Stimulated activated CD4-positive, alpha-beta T cell treated with anti-CD3 and anti-CD28 coated beads, Interleukin-1b, Interleukin-23, amount 100 ng/mL, for 24 hours (primary cell): ENCODE data around the gene NHSL1.

Experiments
- DNase-seq, 4 experiments: peaks; one replicate each; pipeline ENCODE4 v3.0.0-alpha.2; 2020; ENCODE audit warnings: low read depth in 4 of 4, low spot score in 1 of 4

Gene NHSL1, protein sequence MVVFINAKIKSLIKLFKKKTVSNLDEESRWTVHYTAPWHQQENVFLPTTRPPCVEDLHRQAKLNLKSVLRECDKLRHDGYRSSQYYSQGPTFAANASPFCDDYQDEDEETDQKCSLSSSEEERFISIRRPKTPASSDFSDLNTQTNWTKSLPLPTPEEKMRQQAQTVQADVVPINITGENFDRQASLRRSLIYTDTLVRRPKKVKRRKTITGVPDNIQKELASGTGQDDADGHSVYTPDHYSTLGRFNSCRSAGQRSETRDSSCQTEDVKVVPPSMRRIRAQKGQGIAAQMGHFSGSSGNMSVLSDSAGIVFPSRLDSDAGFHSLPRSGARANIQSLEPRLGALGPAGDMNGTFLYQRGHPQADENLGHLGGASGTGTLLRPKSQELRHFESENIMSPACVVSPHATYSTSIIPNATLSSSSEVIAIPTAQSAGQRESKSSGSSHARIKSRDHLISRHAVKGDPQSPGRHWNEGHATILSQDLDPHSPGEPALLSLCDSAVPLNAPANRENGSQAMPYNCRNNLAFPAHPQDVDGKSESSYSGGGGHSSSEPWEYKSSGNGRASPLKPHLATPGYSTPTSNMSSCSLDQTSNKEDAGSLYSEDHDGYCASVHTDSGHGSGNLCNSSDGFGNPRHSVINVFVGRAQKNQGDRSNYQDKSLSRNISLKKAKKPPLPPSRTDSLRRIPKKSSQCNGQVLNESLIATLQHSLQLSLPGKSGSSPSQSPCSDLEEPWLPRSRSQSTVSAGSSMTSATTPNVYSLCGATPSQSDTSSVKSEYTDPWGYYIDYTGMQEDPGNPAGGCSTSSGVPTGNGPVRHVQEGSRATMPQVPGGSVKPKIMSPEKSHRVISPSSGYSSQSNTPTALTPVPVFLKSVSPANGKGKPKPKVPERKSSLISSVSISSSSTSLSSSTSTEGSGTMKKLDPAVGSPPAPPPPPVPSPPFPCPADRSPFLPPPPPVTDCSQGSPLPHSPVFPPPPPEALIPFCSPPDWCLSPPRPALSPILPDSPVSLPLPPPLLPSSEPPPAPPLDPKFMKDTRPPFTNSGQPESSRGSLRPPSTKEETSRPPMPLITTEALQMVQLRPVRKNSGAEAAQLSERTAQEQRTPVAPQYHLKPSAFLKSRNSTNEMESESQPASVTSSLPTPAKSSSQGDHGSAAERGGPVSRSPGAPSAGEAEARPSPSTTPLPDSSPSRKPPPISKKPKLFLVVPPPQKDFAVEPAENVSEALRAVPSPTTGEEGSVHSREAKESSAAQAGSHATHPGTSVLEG (N-terminal part only)

GRCh38 chr6:138499303-138500018 lies at the start of gene NHSL1:
Gene NHSL1 (minus strand): TSS chr6:138499494. CDS start chr6:138499290, 204 bp downstream.
- no peak for DNase-seq

GRCh38 chr6:138546733-138547185 lies 47.5 kb upstream of the NHSL1 start:
- DNase-seq = no peak

- no peak for DNase-seq
These were observed 46.3 kb upstream of the NHSL1 start for GRCh38 chr6:138545621-138545980.

- no peak for DNase-seq
These were observed 45.2 kb upstream of the NHSL1 start for GRCh38 chr6:138544501-138544900.

- no peak for DNase-seq
These were observed 44.4 kb upstream of the NHSL1 start for GRCh38 chr6:138543657-138544056.

- no peak for DNase-seq
These were observed 42.7 kb upstream of the NHSL1 start for GRCh38 chr6:138541823-138542481.

DNA sequence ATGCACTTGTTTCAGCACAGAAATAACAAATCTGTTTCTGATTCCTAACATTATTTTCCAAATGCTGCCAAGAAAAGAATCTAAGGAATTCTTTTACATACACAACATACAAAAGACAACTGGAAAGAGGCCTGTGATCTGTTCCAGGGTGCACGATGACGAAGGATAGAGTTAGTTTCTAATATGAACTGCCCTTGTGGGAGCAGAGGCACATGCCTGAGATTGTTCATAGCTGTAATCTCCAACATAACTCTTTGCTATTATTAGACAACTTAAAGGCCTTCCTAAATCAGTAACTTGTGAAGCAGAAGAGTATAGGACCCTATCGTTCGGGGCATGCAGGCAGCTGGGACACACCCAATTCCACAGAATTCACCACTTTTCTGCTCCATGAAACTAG lies 41.2 kb upstream of the NHSL1 start:
- no peak for DNase-seq

- no peak for DNase-seq
These were observed 40.6 kb upstream of the NHSL1 start for GRCh38 chr6:138539876-138540275.

DNA sequence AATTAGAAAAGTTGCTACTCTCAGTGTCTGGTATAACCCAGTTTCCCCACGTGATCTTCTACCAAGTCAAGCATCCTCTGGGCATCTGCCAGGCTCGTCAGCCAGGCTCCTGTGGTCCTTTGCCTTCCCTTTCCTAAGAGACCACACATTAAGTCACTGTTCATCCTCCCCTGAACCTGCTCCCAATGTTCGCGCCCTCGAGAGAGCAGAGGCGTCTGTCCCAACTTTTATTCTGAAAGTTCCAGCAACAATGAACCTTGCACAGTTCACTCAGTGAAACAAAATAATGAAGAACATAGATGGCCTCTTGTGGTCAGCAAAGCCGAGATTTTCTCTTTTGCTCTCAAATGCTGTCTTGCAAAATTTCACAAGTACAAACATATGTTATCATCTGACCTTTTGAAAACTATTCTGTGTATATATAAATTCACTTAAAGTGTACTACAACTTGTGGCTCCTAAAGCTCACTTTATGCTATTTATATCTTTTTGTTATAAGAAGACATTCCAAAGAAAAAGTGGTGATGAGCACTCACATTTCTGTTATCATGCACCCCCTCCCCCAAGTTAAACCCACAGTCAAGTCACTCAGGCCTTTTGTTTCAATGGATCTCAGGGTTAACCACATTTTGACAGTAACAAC lies 39.2 kb upstream of the NHSL1 start:
- no peak for DNase-seq

GRCh38 chr6:138537106-138537505 lies 37.8 kb upstream of the NHSL1 start:
- no peak for DNase-seq

DNA sequence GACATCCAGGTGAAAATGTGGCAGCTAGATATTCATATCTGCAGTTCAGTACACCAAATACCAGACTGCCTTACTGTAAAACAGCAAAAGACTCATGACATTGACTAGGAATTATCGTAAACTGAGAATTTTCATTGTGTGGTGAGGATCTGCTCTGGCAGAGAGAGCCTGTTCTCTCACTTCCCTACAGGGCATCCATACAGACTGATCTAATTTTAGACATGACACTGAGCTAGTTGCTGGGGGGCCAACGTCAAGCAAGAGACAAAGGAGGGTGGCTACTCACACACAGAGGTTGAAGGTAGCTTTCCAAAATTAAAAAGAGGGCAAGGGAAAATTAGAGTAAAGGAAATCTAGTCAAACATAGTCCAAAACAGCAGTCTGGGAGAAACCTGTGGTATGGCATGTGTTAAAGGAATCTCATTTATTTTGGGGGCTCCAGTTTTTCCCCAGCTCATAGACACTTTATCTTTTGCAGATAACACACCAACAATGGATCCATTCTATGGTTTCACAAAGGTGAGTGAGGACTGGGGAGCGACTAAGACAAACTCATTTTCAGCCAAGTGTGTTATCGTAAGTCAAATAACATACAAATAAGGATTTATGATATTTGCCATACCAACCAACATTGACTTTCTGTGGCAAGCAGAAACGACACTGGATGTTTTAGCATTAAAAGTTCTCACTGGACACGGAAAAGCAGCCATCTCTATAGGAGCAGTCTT lies 36.6 kb upstream of the NHSL1 start:
- no peak for DNase-seq

- DNase-seq = no peak
These were observed 34.4 kb upstream of the NHSL1 start for GRCh38 chr6:138533667-138534066.

DNA sequence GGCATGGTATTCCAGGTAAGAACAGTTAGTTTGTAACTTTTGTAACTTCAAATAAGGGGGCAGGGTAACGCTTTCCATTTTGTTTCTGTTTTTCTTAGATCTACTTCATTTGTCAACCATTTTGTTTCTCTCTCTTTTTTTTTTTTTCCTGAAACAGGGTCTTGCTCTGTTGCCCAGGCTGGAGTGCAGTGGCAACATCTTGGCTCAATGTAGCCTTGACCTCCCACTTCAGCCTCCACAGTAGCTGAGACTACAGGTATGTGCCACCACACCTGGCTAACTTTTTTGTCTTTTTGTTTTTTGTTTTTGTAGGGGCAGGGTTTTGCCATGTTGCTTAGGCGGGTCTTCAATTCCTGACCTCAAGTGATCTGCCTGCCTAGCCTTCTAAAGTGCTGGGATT lies 32.1 kb upstream of the NHSL1 start:
- no peak for DNase-seq

DNA sequence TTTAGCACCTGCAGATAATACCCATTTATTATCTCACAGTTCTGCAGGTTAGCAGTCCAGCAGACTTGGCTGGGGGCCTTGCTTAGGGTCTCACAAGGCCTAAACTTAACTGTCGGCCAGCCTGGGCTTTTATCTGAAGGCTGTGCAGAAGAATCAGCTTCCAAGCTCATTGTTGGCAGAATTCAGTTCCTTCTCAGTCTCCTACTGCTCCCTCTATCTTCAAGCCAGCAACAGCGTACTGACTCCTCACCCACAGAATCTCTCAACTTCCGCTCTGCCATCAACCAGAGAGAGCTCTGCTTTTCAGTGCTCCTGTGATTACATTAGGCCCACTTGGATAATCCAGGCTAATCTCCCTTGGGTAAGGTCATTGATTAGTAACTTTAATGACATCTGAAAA lies 30.2 kb upstream of the NHSL1 start:
- DNase-seq = no peak

DNA sequence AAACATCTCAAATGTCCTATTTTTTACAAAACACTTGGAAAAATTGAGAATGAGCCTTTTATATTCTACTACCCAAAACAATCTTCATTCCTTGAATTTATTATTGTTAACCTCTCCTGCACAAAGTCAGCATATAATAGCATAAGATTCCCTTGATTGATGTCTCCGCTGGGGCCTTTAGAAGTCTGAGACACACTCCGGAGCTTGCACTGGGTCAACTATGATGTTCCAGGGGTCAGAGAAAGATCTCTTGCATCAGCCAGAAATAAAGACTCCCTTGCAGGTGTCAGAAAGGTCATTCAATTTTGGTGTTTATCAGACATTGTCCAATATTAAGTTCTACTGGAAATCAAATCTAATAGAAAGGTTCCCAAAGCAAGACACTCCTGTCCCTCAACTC lies 29.7 kb upstream of the NHSL1 start:
- DNase-seq = no peak

DNA sequence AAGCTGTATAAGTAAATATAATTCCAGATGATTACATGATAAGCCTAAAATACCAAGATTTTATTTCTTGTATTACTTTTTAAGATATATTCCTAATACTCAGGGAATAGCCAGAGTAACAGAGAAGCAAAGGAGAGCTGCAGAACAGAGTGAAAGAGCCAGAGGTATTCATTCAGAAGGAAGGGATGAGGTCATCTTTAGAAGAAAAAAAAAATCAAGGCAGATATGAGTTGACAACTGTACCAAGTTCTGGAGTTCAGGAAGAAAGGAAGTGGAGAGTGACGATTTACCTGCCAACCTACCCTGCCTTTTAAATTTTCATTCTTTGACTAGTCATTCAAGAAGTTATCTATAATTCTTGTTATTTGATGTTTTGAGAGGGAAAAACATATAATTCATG lies 28.8 kb upstream of the NHSL1 start:
- no peak for DNase-seq

- DNase-seq = no peak
These were observed 28.3 kb upstream of the NHSL1 start for GRCh38 chr6:138527411-138528088.

DNA sequence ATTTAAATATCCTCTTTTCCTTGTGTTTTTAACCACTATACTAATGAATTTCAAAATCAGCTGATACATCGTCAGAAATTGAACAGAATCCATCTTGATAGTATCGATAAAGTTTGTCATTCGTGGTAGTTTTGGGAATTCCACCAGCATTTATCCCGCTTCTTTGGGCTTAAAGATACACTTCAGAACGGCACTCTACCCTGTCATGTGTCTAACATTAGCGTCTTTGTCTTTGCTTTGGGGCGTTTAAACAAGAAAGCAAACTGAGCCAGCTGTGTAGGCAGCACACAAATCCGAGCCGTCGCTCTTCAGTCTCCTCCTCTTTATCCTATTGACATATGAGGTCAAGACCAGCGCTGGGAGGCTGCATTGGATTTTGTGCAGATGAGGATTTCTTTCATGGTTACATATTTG lies 27.5 kb upstream of the NHSL1 start:
- DNase-seq = no peak

DNA sequence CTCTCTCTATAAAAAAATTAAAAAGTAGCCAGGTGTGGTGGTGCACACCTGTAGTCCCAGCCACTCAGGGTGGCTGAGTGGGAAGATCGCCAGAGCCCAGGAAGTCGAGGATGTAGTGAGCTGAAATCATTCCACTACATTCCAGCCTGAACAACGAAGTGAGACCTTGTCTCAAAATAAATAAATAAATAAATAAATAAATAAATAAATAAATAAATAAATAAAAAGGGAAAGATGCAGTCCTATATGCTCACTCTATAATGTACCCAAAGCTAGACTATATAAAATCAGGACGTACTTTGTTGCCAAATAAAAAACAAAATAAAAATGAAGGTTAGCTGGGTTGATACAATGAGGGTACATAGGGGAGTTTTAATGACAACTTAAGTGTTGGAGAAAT lies 26.1 kb upstream of the NHSL1 start:
- DNase-seq = no peak
